Gastrocnemius medialis (tissue), 4 donors: ENCODE data around the gene DOCK3. TPM values are rescaled to one million over a fixed set of nuclear protein-coding genes. Genes with fewer than 3 reads are reported as not detected.

Experiments used
- ATAC-seq, 2 donors: fragments of 150-250 bp; one replicate each; pipeline ENCODE4 v1.9.1; 2016
- DNase-seq, 2 donors: peaks; one replicate each; pipeline ENCODE4 v3.0.0-alpha.2; 2019
- H3K27ac ChIP-seq, 4 donors: fragments of 200-600 bp; sonication (generic); 1 replicate in 1 of 4; 2 replicates in 3 of 4; pipeline ENCODE4 v1.5.1; 2016 to 2018; ENCODE audit warnings: mild to moderate bottlenecking in 2 of 4, moderate library complexity in 1 of 4
- H3K27me3 ChIP-seq, 3 donors: fragments of 200-600 bp; sonication (generic) in 2 of 3; 1 replicate in 1 of 3; 2 replicates in 2 of 3; pipeline versions ENCODE4 v1.5.1 to v1.6.0; 2016 to 2019; ENCODE audit warnings: mild to moderate bottlenecking in 1 of 3, moderate library complexity in 1 of 3
- H3K36me3 ChIP-seq, 2 donors: fragments of 200-600 bp; sonication (generic) in 1 of 2; one replicate each; pipeline ENCODE4 v1.5.1; 2017 to 2018
- H3K4me1 ChIP-seq, 2 donors: fragments of 200-600 bp; sonication (generic) in 1 of 2; one replicate each; pipeline ENCODE4 v1.5.1; 2016 to 2017; ENCODE audit warnings: mild to moderate bottlenecking in 2 of 2
- H3K4me3 ChIP-seq, 4 donors: fragments of 200-600 bp; sonication (generic) in 3 of 4; 1 replicate in 1 of 4; 2 replicates in 3 of 4; pipeline ENCODE4 v1.5.1; 2016 to 2019; ENCODE audit warnings: mild to moderate bottlenecking in 2 of 4
- H3K9me3 ChIP-seq, 3 donors: fragments of 200-600 bp; sonication (generic) in 2 of 3; 1 replicate in 1 of 3; 2 replicates in 2 of 3; pipeline ENCODE4 v1.5.1; 2016 to 2019
- CTCF ChIP-seq, 5 experiments: fragments of 450-650 bp in 3 of 5; fragments of 200-600 bp in 2 of 5; sonication (generic) in 2 of 5; IDR thresholded peaks in 4 of 5; conservative IDR thresholded peaks in 1 of 5; 1 replicate in 4 of 5; 2 replicates in 1 of 5; pipeline ENCODE4 v1.5.1; 2016 to 2019; ENCODE audit warnings: antibody characterized with exemption in 5 of 5, mild to moderate bottlenecking in 3 of 5, moderate library complexity in 3 of 5
- POLR2A ChIP-seq, 2 donors: fragments of 450-650 bp; IDR thresholded peaks; one replicate each; pipeline ENCODE4 v1.6.1; 2017; ENCODE audit warnings: antibody characterized with exemption in 2 of 2, mild to moderate bottlenecking in 2 of 2, moderate library complexity in 2 of 2
- in situ Hi-C, 4 donors: fragments of 200-750 bp; cut with MboI; loops; one replicate each; pipeline versions ENCODE4 v1.15.0 to v1.8.0; 2017; ENCODE audit warnings: low sequenced_read_pairs in 4 of 4
- intact Hi-C: fragments of 100-400 bp; cut with DNase I; formaldehyde crosslinking; loops from one replicate; pipeline ENCODE4 v1.15.1; 2023; ENCODE audit warnings: low total_unique reads
- total RNA-seq, 4 donors: library from RNA; depleted of rRNA; stranded (reverse); fragments of >200 nt; gene quantifications; one replicate each; pipeline versions ENCODE4 v1.1.0 to v1.2.3, GENCODE V29; 2016

Gene DOCK3
- total RNA-seq, 4 donors from 2014 or later = 0.61 to 3.1 (median 0.73) TPM

GRCh38 chr3:50651920-50652529 lies 22.7 kb upstream of the DOCK3 start:
- intact Hi-C loops = loop anchor here (1.0 to 2.0 kb wide), 3 partner anchors 25 to 79 kb away; no protein-coding TSS in a partner anchor
- no peak for ATAC-seq
- H3K36me3 ChIP-seq = peaks cover 0 to 19% of the 10 kb centered on the region in 2 donors
- H3K27ac ChIP-seq = peak overlapping the region; percentile 54 to 74 (median 69)
- no peaks in the 10 kb centered on the region for H3K27me3 ChIP-seq
- H3K4me3 ChIP-seq = no peak overlapping the region
- no peak for DNase-seq
- TF ChIP-seq CTCF (IDR thresholded peaks at IDR 0.05 in 4 of 5, conservative IDR thresholded peaks at IDR 0.05 in 1 of 5) = no peak
- TF ChIP-seq POLR2A (IDR thresholded peaks at IDR 0.05) = no peak
- peaks cover 27 to 33% of the 10 kb centered on the region in 2 donors for H3K4me1 ChIP-seq
- no peaks in the 10 kb centered on the region for H3K9me3 ChIP-seq
- in situ Hi-C loops = no loop called here

DNA sequence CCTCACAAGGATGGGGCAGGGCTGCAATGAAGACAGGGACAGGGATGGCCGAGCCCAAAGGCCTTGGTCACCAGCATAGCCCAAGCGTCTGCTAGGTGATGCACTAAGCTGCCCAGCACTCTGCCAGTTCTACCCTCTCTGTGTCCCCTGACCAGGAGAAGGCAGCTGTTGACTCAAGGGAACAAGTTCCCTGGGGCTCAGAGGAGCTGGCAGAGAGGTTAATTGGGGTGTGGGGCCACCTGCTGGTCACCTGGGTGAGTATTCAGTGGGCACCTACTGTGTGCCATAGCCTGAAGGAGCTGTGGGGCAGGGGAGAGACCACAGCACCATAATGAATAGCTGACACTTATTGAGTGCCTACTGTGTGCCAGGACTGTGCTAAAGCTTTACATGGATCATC lies 22.0 kb upstream of the DOCK3 start:
- H3K27me3 ChIP-seq = no peaks in the 10 kb centered on the region
- no peak overlapping the region for H3K4me3 ChIP-seq
- peaks cover 0 to 12% of the 10 kb centered on the region in 2 donors for H3K36me3 ChIP-seq
- peak overlapping the region; percentile 54 to 74 (median 69) for H3K27ac ChIP-seq
- in situ Hi-C loops (no loop called here), intact Hi-C loops (loop anchor here (1.0 to 2.0 kb wide), 3 partner anchors 25 to 80 kb away; no protein-coding TSS in a partner anchor)
- no peaks in the 10 kb centered on the region for H3K9me3 ChIP-seq
- ATAC-seq (peak; percentile 42 to 60), DNase-seq (peak; percentile 33 to 75)
- TF ChIP-seq CTCF (IDR thresholded peaks at IDR 0.05 in 4 of 5, conservative IDR thresholded peaks at IDR 0.05 in 1 of 5) (peak; percentile 42 to 83 (median 71)), POLR2A (IDR thresholded peaks at IDR 0.05) (no peak)
- peaks cover 27 to 32% of the 10 kb centered on the region in 2 donors for H3K4me1 ChIP-seq

- H3K4me3 ChIP-seq = no peak overlapping the region
- no peaks in the 10 kb centered on the region for H3K27me3 ChIP-seq
- no peaks in the 10 kb centered on the region for H3K9me3 ChIP-seq
- intact Hi-C loops (loop anchor here (2.0 kb wide), 1 partner anchor 81 kb away; no protein-coding TSS in a partner anchor), in situ Hi-C loops (no loop called here)
- ATAC-seq = no peak
- TF ChIP-seq POLR2A (IDR thresholded peaks at IDR 0.05) (no peak), CTCF (IDR thresholded peaks at IDR 0.05 in 4 of 5, conservative IDR thresholded peaks at IDR 0.05 in 1 of 5) (no peak)
- peaks cover 16 to 19% of the 10 kb centered on the region in 2 donors for H3K4me1 ChIP-seq
- no peak overlapping the region for H3K27ac ChIP-seq
- no peak for DNase-seq
- no peaks in the 10 kb centered on the region for H3K36me3 ChIP-seq
These were observed 20.7 kb upstream of the DOCK3 start for GRCh38 chr3:50653937-50654595.

DNA sequence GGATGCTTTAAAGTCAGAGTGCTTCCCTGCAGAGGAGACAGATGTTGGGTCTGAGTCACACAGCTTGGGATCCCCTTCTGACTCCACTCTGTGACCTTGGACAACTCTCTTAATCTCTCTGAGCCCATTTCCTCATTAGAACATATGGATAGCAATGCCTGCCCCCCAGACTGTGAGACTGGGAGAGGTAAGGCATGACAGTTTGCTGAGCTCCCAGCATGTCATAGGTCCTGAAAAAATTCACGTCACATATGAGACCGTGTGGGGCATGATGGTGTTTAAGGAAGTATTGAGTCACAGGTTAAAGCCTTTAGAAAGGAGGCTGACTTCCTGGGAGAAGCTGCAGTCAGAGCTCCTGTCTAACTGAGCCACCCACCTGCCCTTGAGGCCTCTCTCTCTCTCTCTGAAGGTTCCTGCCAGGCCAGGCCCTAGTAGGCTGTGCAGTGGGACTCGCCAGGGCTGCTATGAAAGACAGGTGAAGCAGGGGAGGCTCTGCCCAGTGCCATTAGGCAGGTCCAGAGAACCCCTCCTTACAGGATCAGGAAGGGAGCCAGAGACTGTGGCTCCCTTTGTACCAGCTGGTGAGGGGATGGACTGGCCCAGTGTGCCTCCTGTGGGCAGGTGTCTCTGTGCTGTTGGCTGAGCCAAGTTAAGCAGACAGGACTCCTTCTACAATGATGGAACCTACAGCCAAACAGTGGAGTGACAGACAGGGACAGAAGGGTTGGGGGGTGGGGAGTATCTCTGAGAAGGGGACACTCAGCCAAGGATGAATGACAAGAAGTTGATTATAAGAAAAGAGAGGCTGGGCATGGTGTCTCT lies 19.5 kb upstream of the DOCK3 start:
- TF ChIP-seq CTCF (IDR thresholded peaks at IDR 0.05 in 4 of 5, conservative IDR thresholded peaks at IDR 0.05 in 1 of 5) = no peak
- no peak for TF ChIP-seq POLR2A (IDR thresholded peaks at IDR 0.05)
- H3K36me3 ChIP-seq = no peaks in the 10 kb centered on the region
- intact Hi-C loops = no loop called here
- no peaks in the 10 kb centered on the region for H3K9me3 ChIP-seq
- peak overlapping the region in 2 of 4 donors; percentile 57 to 61 for H3K27ac ChIP-seq
- no peaks in the 10 kb centered on the region for H3K27me3 ChIP-seq
- H3K4me1 ChIP-seq = peaks cover 7 to 11% of the 10 kb centered on the region in 2 donors
- DNase-seq (peak in 1 of 2 donors; percentile 51), ATAC-seq (peak in 1 of 2 donors; percentile 13)
- in situ Hi-C loops = no loop called here
- H3K4me3 ChIP-seq = no peak overlapping the region
